ENCODE results near the gene OR7C2. TPM values are rescaled to one million over a fixed set of nuclear protein-coding genes. Genes with fewer than 3 reads are reported as not detected.

OR7C2 gene
- total RNA-seq, 1 experiment from 2014 or later, result not detected

GRCh38 chr19:14916848-14917247, 24.4 kb upstream of the OR7C2 start:
- no peak overlapping the region for H2BK20ac ChIP-seq (ENCODE audit: low read depth, low read length, poor library complexity, severe bottlenecking)
- no peak overlapping the region for H2BK120ac ChIP-seq (ENCODE audit: low read depth, low read length, poor library complexity, severe bottlenecking)
- no peaks in the 10 kb centered on the region for H3K23me2 ChIP-seq (ENCODE audit: insufficient read length, low read depth, low read length, poor library complexity, severe bottlenecking)
- H3K27ac ChIP-seq (ENCODE audit: insufficient read length, low read depth, low read length), result no peak overlapping the region
- no peak overlapping the region for H3K4me3 Mint-ChIP-seq
- no peak overlapping the region for H3K18ac ChIP-seq (ENCODE audit: insufficient read length, low read depth, low read length)
- no CpG with 5 or more reads among the region's 5 CpGs for WGBS (ENCODE audit: extremely low coverage, insufficient read length, low lambda C conversion rate)
- DNase-seq, result no peak
- H3K27ac Mint-ChIP-seq, result no peak overlapping the region
- H3K14ac ChIP-seq (ENCODE audit: insufficient read depth, low read length), result no peak overlapping the region
- no peak overlapping the region for H2BK15ac ChIP-seq (ENCODE audit: low read depth, low read length)
- H3K9me3 ChIP-seq (ENCODE audit: control insufficient read depth, low read depth, low read length), result no peaks in the 10 kb centered on the region
- no peaks in the 10 kb centered on the region for H4K20me1 ChIP-seq (ENCODE audit: control insufficient read depth, insufficient read depth, insufficient read length)
- H3K36me3 Mint-ChIP-seq (ENCODE audit: insufficient read depth in 1 of 3, low read depth in 3 of 3), result peaks cover 0 to 40% (median 7%) of the 10 kb centered on the region in 3 experiments; a peak in 4 of 7 replicates
- H4K5ac ChIP-seq (ENCODE audit: insufficient read length, low read depth, low read length), result no peak overlapping the region
- no peaks in the 10 kb centered on the region for H3K4me1 ChIP-seq (ENCODE audit: insufficient read depth, low read length)
- no peak overlapping the region for H3T11ph ChIP-seq (ENCODE audit: low read length)
- H3K56ac ChIP-seq (ENCODE audit: insufficient read length, low read depth, low read length), result no peak overlapping the region
- no peak overlapping the region for H3K4ac ChIP-seq (ENCODE audit: low read depth, low read length)
- H3K79me1 ChIP-seq (ENCODE audit: insufficient read depth, low read depth, low read length, poor library complexity, severe bottlenecking), result no peaks in the 10 kb centered on the region
- H3K27me3 ChIP-seq (ENCODE audit: insufficient read depth, low read length), result no peaks in the 10 kb centered on the region; the same call in 1 of the 2 replicates
- peaks cover 4% of the 10 kb centered on the region for H3K27me3 Mint-ChIP-seq (ENCODE audit: low read depth)
- no peak overlapping the region for H3K4me2 ChIP-seq (ENCODE audit: insufficient read depth, insufficient read length, low read length)
- H3K9me3 Mint-ChIP-seq, result peaks cover 59 to 89% of the 10 kb centered on the region in 2 experiments
- H2BK12ac ChIP-seq (ENCODE audit: insufficient read length, low read depth, low read length), result no peak overlapping the region
- no peak overlapping the region for H2AFZ ChIP-seq (ENCODE audit: low read length)
- no peaks in the 10 kb centered on the region for H3K79me2 ChIP-seq (ENCODE audit: insufficient read depth, low read length)
- no peak overlapping the region for H4K91ac ChIP-seq (ENCODE audit: insufficient read length, low read depth, low read length)
- no peak overlapping the region for H3K23ac ChIP-seq (ENCODE audit: insufficient read length, low read depth, low read length)
- TF ChIP-seq CTCF (conservative IDR thresholded peaks at IDR 0.05), result no peak
- H2BK5ac ChIP-seq (ENCODE audit: insufficient read length, low read length), result no peak overlapping the region
- H3K9ac ChIP-seq (ENCODE audit: extremely low read depth, insufficient read length, low read length), result no peak overlapping the region
- no peaks in the 10 kb centered on the region for H3K4me1 Mint-ChIP-seq
- H2AK5ac ChIP-seq (ENCODE audit: insufficient read length, low read length), result no peak overlapping the region
- H4K8ac ChIP-seq (replicated peaks; ENCODE audit: insufficient read length, low read depth, low read length), result no peak overlapping the region
